NCI-H2227 (cell line): Measurements from ENCODE around the gene HMGA1.

Source experiments
- DNase-seq: peaks from one replicate; lab custom pipeline; 2025; ENCODE audit not compliant: unreplicated experiment; lab: John Stamatoyannopoulos, UW

HMGA1 gene

GRCh38 chr6:34236443-34237315 lies at the start of gene HMGA1:
Gene HMGA1, plus strand, starts transcription at chr6:34236873. Its CDS starts 3,908 bp downstream, at chr6:34240781.
- DNase-seq: peak; percentile 92

GRCh38 chr6:34189806-34190503 lies 46.7 kb upstream of the HMGA1 start:
- no peak for DNase-seq

- no peak for DNase-seq
These were observed 46.1 kb upstream of the HMGA1 start for GRCh38 chr6:34190504-34191122.

- DNase-seq: no peak
These were observed 41.9 kb upstream of the HMGA1 start for GRCh38 chr6:34194772-34195171.

- DNase-seq: no peak
These were observed 41.0 kb upstream of the HMGA1 start for GRCh38 chr6:34195726-34196115.

GRCh38 chr6:34196116-34196832 lies 40.4 kb upstream of the HMGA1 start:
- DNase-seq: no peak

- DNase-seq: no peak
These were observed 39.9 kb upstream of the HMGA1 start for GRCh38 chr6:34196833-34197195.

GRCh38 chr6:34200340-34200971 lies 36.2 kb upstream of the HMGA1 start:
- DNase-seq: no peak

- no peak for DNase-seq
These were observed 35.1 kb upstream of the HMGA1 start for GRCh38 chr6:34201455-34202107.

GRCh38 chr6:34202329-34203201 lies 34.1 kb upstream of the HMGA1 start:
- DNase-seq: no peak

- no peak for DNase-seq
These were observed 32.0 kb upstream of the HMGA1 start for GRCh38 chr6:34204693-34205092.

GRCh38 chr6:34205466-34205865 lies 31.2 kb upstream of the HMGA1 start:
- DNase-seq: no peak

GRCh38 chr6:34205916-34206315 lies 30.8 kb upstream of the HMGA1 start:
- no peak for DNase-seq

GRCh38 chr6:34206726-34207125 lies 29.9 kb upstream of the HMGA1 start:
- no peak for DNase-seq

- DNase-seq: no peak
These were observed 28.8 kb upstream of the HMGA1 start for GRCh38 chr6:34207695-34208443.

GRCh38 chr6:34213772-34214171 lies 22.9 kb upstream of the HMGA1 start:
- DNase-seq: no peak

GRCh38 chr6:34218691-34219090 lies 18.0 kb upstream of the HMGA1 start:
- DNase-seq: no peak

- peak; percentile 66 for DNase-seq
These were observed 13.2 kb upstream of the HMGA1 start for GRCh38 chr6:34223381-34223955.
